GM19395 (cell line): ENCODE data around the gene ULBP2.
"Not testable (repeated sequence)": the region's sequence is repeated elsewhere in the genome, so short reads cannot be mapped to it uniquely, and the experiment has no call there.

Experiments used
- ATAC-seq: cut with Tn5 transposase; IDR thresholded peaks from one replicate; pipeline ENCODE4 v1.9.1; 2021; ENCODE audit warnings: mild to moderate bottlenecking, moderate library complexity; ENCODE audit not compliant: unreplicated experiment

The ULBP2 gene

GRCh38 chr6:149966319-149966718, 24.5 kb downstream of the ULBP2 start:
- ATAC-seq = not testable (repeated sequence)

GRCh38 chr6:149967591-149967990, 25.8 kb downstream of the ULBP2 start:
- no peak for ATAC-seq

- ATAC-seq = not testable (repeated sequence)
Observed at GRCh38 chr6:149967999-149968398, 26.2 kb downstream of the ULBP2 start.

GRCh38 chr6:149968909-149969308, 27.1 kb downstream of the ULBP2 start:
- not testable (repeated sequence) for ATAC-seq

- no peak for ATAC-seq
Observed at GRCh38 chr6:149969635-149970034, 27.8 kb downstream of the ULBP2 start.

- not testable (repeated sequence) for ATAC-seq
Observed at GRCh38 chr6:149974394-149974793, 32.6 kb downstream of the ULBP2 start.

GRCh38 chr6:149974825-149975224, 33.0 kb downstream of the ULBP2 start:
- no peak for ATAC-seq

- ATAC-seq = no peak
Observed at GRCh38 chr6:149975400-149975799, 33.6 kb downstream of the ULBP2 start.

GRCh38 chr6:149977221-149977620, 35.4 kb downstream of the ULBP2 start:
- no peak for ATAC-seq

- ATAC-seq = no peak
Observed at GRCh38 chr6:149978610-149979009, 36.8 kb downstream of the ULBP2 start.

GRCh38 chr6:149979293-149979692, 37.5 kb downstream of the ULBP2 start:
- no peak for ATAC-seq

- ATAC-seq = no peak
Observed at GRCh38 chr6:149983145-149983544, 41.3 kb downstream of the ULBP2 start.

GRCh38 chr6:149984773-149985172, 43.0 kb downstream of the ULBP2 start:
- no peak for ATAC-seq

GRCh38 chr6:149985481-149985937, 43.7 kb downstream of the ULBP2 start:
- no peak for ATAC-seq

- no peak for ATAC-seq
Observed at GRCh38 chr6:149987602-149988107, 45.8 kb downstream of the ULBP2 start.

GRCh38 chr6:149988550-149989346, 46.9 kb downstream of the ULBP2 start:
- no peak for ATAC-seq

- no peak for ATAC-seq
Observed at GRCh38 chr6:149990212-149990660, 48.4 kb downstream of the ULBP2 start.

GRCh38 chr6:149990661-149991471, 49.1 kb downstream of the ULBP2 start:
- no peak for ATAC-seq

GRCh38 chr6:149991472-149991795, 49.6 kb downstream of the ULBP2 start:
- ATAC-seq = not testable (repeated sequence)

GRCh38 chr6:149991838-149992237, 50.0 kb downstream of the ULBP2 start:
- ATAC-seq = no peak

- no peak for ATAC-seq
Observed at GRCh38 chr6:149995235-149995750, 53.5 kb downstream of the ULBP2 start.
